GM12892 (cell line): ENCODE data around the gene OLFML1.

Source experiments
- POLR2A ChIP-seq: IDR thresholded peaks from 2 replicates; pipeline ENCODE4 v1.6.1; 2011; ENCODE audit warnings: low read depth, low read length, control low read depth
- POLR2AphosphoS5 ChIP-seq: IDR thresholded peaks from 2 replicates; pipeline ENCODE4 v1.6.1; 2011; ENCODE audit warnings: low read depth, low read length, control low read depth
- TAF1 ChIP-seq: IDR thresholded peaks from 2 replicates; pipeline ENCODE4 v1.6.1; 2011; ENCODE audit warnings: low read depth, mild to moderate bottlenecking, control low read depth, low read length, borderline replicate concordance

- no peak for TF ChIP-seq POLR2AphosphoS5
- TF ChIP-seq POLR2A: no peak
- no peak for TF ChIP-seq TAF1
These were observed 15.9 kb upstream of the OLFML1 start for GRCh38 chr11:7469351-7469865.
